HG03095 (cell line): ENCODE measurements around the gene MED14.

Experiments
- ATAC-seq: cut with Tn5 transposase; IDR thresholded peaks from one replicate; pipeline ENCODE4 v1.9.1; 2021; ENCODE audit warnings: moderate library complexity; ENCODE audit not compliant: unreplicated experiment

Gene MED14

GRCh38 chrX:40729598-40730584 is 5.5 kb downstream of the MED14 start:
- ATAC-seq: no peak

- ATAC-seq: no peak
Observed at GRCh38 chrX:40727581-40728252, 7.6 kb downstream of the MED14 start.

- no peak for ATAC-seq
Observed at GRCh38 chrX:40727093-40727492, 8.2 kb downstream of the MED14 start.

- no peak for ATAC-seq
Observed at GRCh38 chrX:40722930-40723329, 12.4 kb downstream of the MED14 start.

- ATAC-seq: no peak
Observed at GRCh38 chrX:40721489-40722106, 13.7 kb downstream of the MED14 start.

GRCh38 chrX:40720792-40721191 is 14.6 kb downstream of the MED14 start:
- ATAC-seq: no peak

- no peak for ATAC-seq
Observed at GRCh38 chrX:40720339-40720738, 15.0 kb downstream of the MED14 start.

GRCh38 chrX:40719731-40720130 is 15.6 kb downstream of the MED14 start:
- no peak for ATAC-seq

- ATAC-seq: no peak
Observed at GRCh38 chrX:40719218-40719617, 16.1 kb downstream of the MED14 start.

- no peak for ATAC-seq
Observed at GRCh38 chrX:40709395-40709794, 25.9 kb downstream of the MED14 start.

GRCh38 chrX:40705658-40706312 is 29.6 kb downstream of the MED14 start:
- no peak for ATAC-seq

GRCh38 chrX:40700640-40701342 is 34.6 kb downstream of the MED14 start:
- ATAC-seq: no peak

- ATAC-seq: no peak
Observed at GRCh38 chrX:40698851-40699250, 36.5 kb downstream of the MED14 start.

GRCh38 chrX:40694802-40695201 is 40.5 kb downstream of the MED14 start:
- no peak for ATAC-seq

GRCh38 chrX:40688929-40689328 is 46.4 kb downstream of the MED14 start:
- ATAC-seq: no peak

GRCh38 chrX:40687169-40687568 is 48.2 kb downstream of the MED14 start:
- no peak for ATAC-seq

- ATAC-seq: no peak
Observed at GRCh38 chrX:40685362-40685918, 49.9 kb downstream of the MED14 start.

GRCh38 chrX:40684092-40684491 is 51.2 kb downstream of the MED14 start:
- no peak for ATAC-seq

- ATAC-seq: no peak
Observed at GRCh38 chrX:40683245-40683644, 52.1 kb downstream of the MED14 start.

GRCh38 chrX:40671126-40671525 is 64.2 kb downstream of the MED14 start:
- no peak for ATAC-seq
